ENCODE measurements around the gene POLD3. TPM values are rescaled to one million over a fixed set of nuclear protein-coding genes. Genes with fewer than 3 reads are reported as not detected.

POLD3 gene
- total RNA-seq, 4 donors from 2014 or later = 7.4 to 29.4 (median 20.6) TPM

DNA sequence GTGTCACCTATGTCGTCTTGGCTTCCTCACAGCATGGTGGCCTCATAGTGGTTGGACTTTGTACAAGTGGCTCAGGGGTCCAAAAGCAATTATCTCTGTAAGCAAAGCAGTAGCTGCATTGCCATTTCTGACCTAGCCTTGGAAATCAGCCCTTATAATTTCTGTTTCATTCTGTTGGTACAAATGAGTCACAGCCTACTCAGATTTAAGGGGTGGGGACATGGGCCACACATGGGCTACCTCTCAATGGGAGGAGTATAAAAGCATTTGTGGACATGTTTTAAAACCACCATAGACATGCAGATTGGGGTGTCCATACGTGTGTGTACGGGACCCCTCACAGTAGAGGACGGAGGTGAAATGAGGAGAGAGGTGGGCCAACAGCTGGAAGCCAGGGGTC, 97.3 kb downstream of the POLD3 start:
- Histone ChIP-seq H3K27me3 (no peaks in the 10 kb centered on the region), H3K36me3 (no peaks in the 10 kb centered on the region), H3K27ac (no peak overlapping the region), H3K9me3 (no peaks in the 10 kb centered on the region), H3K4me1 (no peaks in the 10 kb centered on the region), H3K4me3 (no peak overlapping the region)
- in situ Hi-C loops (cut with MboI; ENCODE audit: low pct_ligation_motif_present in 1 of 4, low pct_unique_long_range_greater_than_20kb in 1 of 4, low sequenced_read_pairs in 3 of 4) (no loop called here), intact Hi-C loops (cut with DNase I; ENCODE audit: low total_unique reads) (no loop called here)
- WGBS, 2 donors (ENCODE audit: low coverage in 1 of 2) = 90% methylated on average over 4 of the region's 4 CpGs; no CpG with 5 or more reads in 1 of the 2 donors
- TF ChIP-seq POLR2AphosphoS5 (IDR thresholded peaks at IDR 0.05) (no peak), POLR2A (IDR thresholded peaks at IDR 0.05) (no peak), EP300 (IDR thresholded peaks at IDR 0.05; ENCODE audit: low read depth) (no peak)
- TF ChIP-seq, protein P1, sequence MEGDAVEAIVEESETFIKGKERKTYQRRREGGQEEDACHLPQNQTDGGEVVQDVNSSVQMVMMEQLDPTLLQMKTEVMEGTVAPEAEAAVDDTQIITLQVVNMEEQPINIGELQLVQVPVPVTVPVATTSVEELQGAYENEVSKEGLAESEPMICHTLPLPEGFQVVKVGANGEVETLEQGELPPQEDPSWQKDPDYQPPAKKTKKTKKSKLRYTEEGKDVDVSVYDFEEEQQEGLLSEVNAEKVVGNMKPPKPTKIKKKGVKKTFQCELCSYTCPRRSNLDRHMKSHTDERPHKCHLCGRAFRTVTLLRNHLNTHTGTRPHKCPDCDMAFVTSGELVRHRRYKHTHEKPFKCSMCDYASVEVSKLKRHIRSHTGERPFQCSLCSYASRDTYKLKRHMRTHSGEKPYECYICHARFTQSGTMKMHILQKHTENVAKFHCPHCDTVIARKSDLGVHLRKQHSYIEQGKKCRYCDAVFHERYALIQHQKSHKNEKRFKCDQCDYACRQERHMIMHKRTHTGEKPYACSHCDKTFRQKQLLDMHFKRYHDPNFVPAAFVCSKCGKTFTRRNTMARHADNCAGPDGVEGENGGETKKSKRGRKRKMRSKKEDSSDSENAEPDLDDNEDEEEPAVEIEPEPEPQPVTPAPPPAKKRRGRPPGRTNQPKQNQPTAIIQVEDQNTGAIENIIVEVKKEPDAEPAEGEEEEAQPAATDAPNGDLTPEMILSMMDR (IDR thresholded peaks at IDR 0.05) = no peak
- no peak for DNase-seq

DNA sequence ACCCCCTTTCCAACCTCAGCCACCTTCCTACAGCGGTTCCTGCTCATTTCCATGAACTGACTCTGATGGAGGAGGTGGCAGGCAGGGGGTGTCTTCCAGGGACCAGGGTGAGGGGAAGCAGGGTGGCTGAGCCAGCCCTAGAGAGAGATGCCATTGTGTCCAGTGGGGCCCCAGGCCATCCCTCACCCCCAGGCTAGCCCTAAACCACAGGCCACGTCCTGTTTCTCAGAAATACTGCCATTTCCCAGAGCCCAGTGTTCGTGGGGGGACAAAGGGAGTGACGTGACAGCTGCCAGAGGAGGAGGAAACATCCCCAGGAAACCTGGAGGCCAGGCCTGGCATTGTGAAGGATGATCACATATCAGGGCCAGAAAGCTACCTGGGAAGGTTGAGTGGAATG, 99.4 kb downstream of the POLD3 start:
- WGBS, 2 donors (ENCODE audit: low coverage in 1 of 2) = 53% methylated on average over 4 of the region's 4 CpGs; no CpG with 5 or more reads in 1 of the 2 donors
- H3K27me3 ChIP-seq = no peaks in the 10 kb centered on the region
- DNase-seq = no peak
- no peaks in the 10 kb centered on the region for H3K36me3 ChIP-seq
- no peaks in the 10 kb centered on the region for H3K9me3 ChIP-seq
- peaks cover 5 to 8% (median 7%) of the 10 kb centered on the region in 4 donors for H3K4me1 ChIP-seq
- in situ Hi-C loops (cut with MboI; ENCODE audit: low pct_ligation_motif_present in 1 of 4, low pct_unique_long_range_greater_than_20kb in 1 of 4, low sequenced_read_pairs in 3 of 4) (no loop called here), intact Hi-C loops (cut with DNase I; ENCODE audit: low total_unique reads) (no loop called here)
- H3K27ac ChIP-seq = no peak overlapping the region
- TF ChIP-seq POLR2A (IDR thresholded peaks at IDR 0.05) = no peak
- TF ChIP-seq, protein P1 (IDR thresholded peaks at IDR 0.05) = no peak
- no peak for TF ChIP-seq POLR2AphosphoS5 (IDR thresholded peaks at IDR 0.05)
- TF ChIP-seq EP300 (IDR thresholded peaks at IDR 0.05; ENCODE audit: low read depth) = no peak
- H3K4me3 ChIP-seq = no peak overlapping the region

Small RNAs within 50 kb of the gene (small RNA-seq; reads per million reads assigned to genes)
- gene RANP3 (0 reads per million in 4 donors), gene RN7SKP297 (0 reads per million in 4 donors)

Other genes starting within 250 kb of the POLD3 start
- gene PGM2L1, start 194.1 kb upstream of the POLD3 start, total RNA-seq = 10 to 100 TPM in 1 of 4 donors, 1 to 10 TPM in 3; 2.6 to 10.1 (median 8.3) TPM
- gene KCNE3, start 125.0 kb upstream of the POLD3 start, total RNA-seq = 10 to 100 TPM in 1 of 4 donors, 1 to 10 TPM in 2, under 1 TPM in 1; 0.80 to 14.9 (median 6.8) TPM
- 10 to 100 TPM in 1 of 4 donors, 1 to 10 TPM in 3; 4.1 to 11.6 (median 5.8) TPM for gene LIPT2, start 98.9 kb upstream of the POLD3 start, total RNA-seq
- gene CHRDL2, start 138.8 kb downstream of the POLD3 start, total RNA-seq = 10 to 100 TPM in 1 of 4 donors, 1 to 10 TPM in 3; 2.2 to 20.9 (median 4.0) TPM
- gene RNF169, start 156.3 kb downstream of the POLD3 start, total RNA-seq = 10 to 100 TPM; 15.1 to 22.4 (median 16.6) TPM

All from transverse colon (tissue), 4 donors.